GM18502 (cell line): ENCODE data around the gene PLEKHM3.
"Not testable (repeated sequence)": the region's sequence is repeated elsewhere in the genome, so short reads cannot be mapped to it uniquely, and the experiment has no call there.

Experiments used
- ATAC-seq: cut with Tn5 transposase; IDR thresholded peaks from one replicate; pipeline ENCODE4 v1.9.1; 2021; ENCODE audit warnings: mild to moderate bottlenecking; ENCODE audit not compliant: unreplicated experiment, poor library complexity

Gene PLEKHM3

DNA sequence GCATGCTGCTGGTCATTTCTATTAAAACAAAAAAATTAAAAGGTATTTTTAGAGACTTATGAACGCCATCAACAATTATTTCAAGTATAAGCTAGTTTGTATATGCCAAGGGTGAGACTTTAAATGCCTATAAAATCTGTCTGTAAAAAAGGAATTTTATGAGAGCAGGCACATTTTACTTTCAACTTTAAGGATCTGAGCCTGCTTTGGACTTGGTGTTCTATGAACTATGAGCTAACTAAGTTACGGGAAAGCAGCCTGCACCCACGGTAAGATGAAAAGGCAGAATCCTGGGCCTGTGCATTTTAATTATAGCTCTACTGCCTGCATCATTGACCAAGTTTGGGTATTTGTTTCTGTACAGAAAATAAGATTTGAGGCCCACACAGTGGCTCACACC lies 95.4 kb downstream of the PLEKHM3 start:
- ATAC-seq = no peak

DNA sequence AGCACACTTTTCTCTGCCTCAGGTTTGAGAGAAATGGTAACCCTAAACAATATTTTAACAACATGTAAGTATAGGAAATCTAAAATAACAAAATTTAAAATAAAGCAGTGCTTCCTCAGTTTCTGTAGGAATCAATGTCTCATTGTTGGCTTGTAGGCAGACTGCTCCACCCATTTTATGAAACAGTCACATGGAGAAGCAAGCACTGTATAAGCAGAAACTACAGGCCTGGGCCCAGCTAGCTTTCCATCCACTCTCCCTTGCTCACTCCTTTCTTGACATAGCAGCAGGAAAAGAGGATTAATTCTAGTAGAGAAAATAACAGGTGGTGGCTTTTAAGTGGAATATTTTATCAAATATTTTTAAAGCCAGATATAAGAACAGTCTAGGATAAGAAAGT lies 97.2 kb downstream of the PLEKHM3 start:
- ATAC-seq = no peak

DNA sequence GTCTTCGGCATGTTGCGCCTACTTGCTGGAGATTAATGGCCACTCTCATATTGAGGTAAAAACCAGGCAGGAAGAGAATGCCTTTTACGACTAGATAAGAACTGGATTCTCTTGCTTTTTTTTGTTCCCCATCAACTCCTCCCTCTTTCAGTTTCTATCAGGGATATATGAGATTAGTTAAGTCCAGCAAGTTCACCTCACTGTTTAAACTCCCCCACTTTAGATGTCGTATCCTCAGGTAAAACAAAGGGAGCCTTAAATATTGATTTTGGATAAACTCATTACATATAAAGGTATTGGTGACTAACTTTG lies 98.4 kb downstream of the PLEKHM3 start:
- ATAC-seq = no peak

DNA sequence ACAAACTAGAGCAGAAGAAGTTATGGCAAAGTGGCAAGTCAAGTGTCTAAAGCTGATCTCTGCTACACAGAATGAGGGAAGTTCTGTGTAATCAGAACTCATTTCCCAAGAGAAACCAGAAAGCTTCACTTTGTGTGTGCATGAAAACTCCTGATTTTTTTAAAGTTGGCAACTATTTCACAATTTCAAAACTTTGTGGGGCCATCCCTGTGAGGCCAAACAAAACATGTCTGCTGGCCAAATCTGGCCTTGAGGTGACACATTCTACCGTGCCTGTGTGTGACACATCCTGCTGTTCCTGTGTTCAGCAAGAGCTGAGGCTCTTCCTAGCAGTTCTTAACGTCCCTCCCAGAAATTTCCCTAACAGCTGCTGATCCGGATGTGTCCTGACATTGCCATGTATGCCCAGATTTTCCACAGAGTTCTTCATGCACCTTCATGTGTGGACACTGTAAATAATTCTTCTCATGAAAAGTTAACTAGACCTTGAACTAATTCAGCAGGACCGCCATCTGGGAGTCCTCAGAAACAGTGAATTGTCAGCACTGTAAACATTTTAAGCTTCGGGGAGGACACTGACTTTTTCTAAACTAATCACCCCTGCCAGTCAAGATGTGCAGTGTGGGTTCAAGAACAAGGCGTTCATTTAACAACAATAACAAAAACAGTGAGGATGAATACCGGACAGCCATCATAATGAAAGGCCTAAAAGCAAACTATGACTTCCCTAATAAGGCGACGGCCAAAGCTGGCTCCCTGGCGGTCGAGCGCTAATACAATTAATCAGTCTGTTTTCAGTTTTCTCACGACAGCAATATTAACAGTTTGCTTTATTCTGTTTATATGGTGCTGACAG lies 99.0 kb downstream of the PLEKHM3 start:
- no peak for ATAC-seq

DNA sequence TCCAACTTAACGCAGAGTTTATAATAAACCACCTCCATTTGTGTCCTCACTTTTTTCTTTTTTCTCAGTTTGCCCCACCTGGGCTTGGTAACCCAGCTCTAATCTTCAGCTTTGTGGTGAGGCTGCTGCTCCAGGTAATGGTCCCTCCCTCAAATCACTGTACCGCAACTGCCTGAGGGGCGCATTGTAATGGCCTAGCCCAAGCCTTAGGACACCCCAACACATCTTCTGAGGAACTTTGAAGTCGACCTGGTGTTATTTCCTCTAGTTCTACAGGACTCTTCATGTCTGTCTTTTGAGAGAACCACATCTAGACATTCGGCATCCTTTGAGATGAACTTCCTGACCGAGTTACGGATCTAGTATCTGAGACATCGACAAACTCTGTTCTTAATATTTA lies 99.7 kb downstream of the PLEKHM3 start:
- no peak for ATAC-seq

DNA sequence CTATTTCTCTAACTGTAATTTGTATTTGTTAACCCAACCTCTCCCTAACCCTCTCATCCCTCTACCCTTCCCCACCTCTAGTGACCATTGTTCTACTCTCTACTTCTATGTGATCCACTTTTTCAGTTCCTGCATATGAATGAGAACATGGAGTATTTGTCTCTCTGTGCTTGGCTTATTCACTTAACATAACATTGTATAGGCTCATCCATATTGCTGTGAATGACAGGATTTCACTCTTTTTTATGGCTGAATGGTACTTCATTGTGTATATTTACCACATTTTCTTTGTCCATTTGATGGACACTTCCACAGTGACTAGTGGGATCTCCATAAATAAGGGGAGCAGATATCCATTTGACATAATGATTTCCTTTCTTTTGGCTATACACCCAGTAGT lies 103.7 kb downstream of the PLEKHM3 start:
- ATAC-seq = no peak

DNA sequence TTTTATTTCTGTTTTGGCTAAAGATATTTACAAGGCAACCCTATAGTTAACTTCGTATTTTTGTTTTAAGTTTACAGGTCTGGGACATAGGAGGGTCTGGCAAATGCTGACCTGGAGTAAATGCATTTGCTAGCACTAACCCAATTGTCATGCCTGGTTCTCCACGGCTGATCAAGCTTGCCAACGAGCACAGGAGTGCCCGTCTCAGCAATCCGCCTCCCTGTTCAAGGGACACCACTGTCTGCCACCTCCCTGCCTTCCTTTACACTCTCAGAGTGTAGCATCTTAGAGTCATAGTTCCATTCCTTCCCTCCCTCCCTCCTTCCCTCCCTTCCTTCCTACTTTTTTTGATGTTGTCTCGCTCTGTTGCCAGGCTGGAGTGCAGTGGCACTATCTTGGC lies 104.6 kb downstream of the PLEKHM3 start:
- ATAC-seq = no peak

DNA sequence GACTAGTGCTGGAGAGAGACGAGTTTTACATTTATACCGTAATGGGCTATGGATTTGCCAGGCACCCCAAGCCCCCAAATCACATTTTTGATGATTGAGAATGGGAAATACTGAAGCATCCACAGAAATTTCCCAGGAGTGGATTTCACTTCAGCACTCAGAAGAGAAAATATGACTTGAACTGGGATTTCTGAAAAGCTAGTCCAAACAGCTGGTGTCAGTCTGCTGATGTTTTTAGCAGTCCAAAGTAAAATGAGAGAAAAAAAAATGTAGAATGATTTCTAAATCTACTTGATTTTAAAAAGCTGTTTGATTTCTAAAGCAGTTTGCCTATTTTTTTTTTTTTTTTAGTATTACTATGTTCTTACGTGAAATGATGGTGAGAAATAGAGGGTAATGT lies 105.0 kb downstream of the PLEKHM3 start:
- no peak for ATAC-seq

DNA sequence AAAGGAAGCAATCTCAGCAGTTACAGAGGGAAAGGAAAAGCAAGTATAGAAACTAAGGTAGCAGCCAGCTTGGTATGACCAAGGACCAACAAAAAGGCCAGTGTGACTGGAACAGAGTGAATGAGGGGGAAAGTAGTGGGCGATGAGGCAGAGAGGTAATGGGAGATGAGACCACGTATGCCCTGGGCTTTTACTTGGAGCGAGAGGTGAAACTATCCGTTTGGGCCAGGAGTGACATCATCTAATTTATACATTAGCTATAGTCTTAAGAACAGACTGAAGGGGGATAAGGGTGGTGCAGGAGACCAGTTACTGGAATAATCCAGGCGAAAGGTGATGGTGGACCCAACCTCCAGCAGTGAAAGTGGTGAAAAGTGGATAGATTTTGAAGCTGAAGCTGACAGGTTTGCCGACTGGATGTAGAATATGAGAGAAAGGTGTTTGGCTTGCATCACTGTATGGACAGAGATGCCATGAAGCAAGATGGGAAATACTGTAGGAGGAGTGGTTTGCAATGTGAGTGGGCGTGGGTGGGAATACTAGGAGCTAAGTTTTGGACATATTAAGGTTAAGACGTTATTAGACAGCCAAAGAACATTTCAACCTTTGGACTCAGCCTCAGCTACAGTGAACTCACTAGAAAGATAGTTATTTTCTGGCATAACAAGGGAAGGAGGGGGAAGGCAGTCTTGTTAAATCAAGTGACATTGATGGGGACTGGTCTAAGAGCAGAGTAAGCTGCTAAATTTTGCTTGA lies 106.0 kb downstream of the PLEKHM3 start:
- no peak for ATAC-seq

DNA sequence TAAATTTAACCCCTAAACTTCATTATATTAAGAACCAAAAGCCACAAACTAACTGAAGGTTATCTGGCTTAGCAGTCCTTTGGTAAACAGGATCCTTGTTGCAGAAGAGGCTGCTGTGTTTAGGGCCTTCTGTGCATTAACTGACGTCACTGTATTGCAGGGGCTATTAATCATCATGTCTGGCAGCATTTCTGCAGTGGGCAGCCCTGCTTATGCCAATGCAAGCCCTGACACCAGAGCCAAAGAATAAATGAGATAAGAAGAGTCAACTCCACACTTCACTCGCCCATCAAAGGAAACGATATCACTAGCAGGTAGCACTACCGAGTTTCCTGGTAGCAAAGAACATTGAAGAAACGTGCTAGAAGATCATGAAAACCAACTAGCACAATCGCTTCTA lies 110.6 kb downstream of the PLEKHM3 start:
- ATAC-seq = no peak

DNA sequence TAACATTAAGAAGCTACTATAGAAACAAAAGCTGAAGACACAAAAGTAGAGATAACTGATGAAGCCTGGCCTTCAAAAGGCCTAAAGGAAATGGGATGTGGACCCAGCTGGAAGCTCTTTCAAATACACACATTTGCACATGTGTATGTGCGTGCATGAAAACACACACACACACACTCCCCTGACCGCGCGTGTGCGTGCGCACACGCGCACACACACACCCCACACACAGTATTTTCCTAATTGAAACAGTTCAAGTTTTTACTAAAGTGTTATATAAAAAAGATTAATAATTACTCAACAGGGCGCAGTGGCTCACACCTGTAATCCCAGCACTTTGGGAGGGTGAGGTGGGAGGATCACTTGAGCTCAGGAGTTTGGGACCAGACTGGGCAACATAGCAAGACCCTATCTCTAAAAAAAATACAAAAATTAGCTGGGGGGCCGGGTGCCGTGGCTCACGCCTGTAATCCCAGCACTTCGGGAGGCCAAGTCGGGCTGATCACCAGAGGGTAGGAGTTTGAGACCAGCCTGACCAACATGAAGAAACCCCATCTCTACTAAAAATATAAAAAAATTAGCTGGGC lies 111.5 kb downstream of the PLEKHM3 start:
- ATAC-seq = no peak

DNA sequence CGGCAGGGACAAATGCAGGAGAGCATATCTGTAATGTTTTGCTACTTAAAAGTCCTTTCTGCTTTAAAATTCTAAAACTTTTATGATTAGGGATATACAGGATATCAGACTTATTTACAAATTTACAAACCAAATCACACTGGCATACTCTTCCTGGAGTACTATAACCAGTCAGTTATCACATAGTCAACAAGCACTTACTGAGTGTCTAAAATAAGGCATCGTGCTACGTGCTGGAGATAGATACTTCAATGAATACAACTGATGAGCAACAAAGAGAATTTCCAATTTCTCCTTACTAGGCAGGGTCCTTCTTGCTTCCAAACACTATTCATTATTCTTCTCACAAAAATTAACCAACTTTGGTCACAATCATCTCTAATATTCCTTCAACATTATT lies 113.5 kb downstream of the PLEKHM3 start:
- no peak for ATAC-seq

DNA sequence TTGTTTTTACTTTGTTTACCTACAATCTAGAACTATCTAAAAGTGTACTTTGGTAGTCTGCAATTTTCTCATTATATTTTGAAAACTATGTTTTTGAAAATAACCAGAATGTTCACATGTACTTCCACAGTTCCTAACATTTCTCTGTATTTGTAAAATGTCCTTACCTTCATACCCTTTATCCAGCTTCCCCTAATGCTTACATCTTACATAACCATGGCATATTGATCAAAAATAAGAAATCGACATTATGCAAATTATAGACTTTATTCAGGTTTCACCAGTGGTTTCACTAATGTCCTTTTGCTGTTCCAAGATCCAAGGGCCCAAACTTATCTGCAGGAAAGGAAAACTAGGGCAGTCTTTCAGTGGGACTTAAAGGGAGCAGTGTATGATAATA lies 114.1 kb downstream of the PLEKHM3 start:
- ATAC-seq = no peak

DNA sequence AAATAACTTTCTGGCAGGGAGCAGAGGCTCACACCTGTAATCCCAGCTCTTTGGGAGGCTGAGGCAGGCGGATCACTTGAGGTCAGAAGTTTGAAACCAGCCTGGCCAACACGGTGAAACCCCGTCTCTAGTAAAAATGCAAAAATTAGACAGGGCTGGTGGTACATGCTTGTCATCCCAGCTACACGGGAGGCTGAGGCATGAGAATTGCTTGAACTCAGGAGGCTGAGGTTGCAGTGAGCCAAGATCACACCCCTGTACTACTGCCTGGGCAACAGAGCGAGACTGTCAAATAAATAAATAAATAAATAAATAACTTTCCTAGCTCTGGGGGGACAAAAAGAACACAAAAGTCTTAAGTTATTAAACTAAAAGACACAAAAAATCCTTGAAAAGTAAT lies 118.8 kb downstream of the PLEKHM3 start:
- ATAC-seq = not testable (repeated sequence)

DNA sequence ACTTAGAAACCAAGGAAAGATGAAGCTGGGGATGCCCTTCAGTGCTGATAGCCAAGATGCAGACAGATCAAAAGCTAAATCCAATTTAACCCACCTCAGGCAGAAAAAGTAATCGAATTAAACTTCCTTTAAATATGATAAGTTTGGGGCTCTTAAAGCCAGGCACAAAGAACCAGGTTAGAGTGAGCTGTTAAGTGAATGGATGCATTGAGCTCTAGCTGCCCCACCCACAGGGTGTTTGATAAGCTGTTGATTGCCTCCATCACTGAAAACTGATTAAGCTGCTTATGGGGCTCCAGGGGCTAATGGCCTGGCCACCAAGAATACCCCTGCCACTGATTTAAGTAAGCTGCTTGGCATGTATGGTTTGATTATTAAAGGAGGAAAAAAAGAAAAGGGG lies 119.8 kb downstream of the PLEKHM3 start:
- no peak for ATAC-seq

DNA sequence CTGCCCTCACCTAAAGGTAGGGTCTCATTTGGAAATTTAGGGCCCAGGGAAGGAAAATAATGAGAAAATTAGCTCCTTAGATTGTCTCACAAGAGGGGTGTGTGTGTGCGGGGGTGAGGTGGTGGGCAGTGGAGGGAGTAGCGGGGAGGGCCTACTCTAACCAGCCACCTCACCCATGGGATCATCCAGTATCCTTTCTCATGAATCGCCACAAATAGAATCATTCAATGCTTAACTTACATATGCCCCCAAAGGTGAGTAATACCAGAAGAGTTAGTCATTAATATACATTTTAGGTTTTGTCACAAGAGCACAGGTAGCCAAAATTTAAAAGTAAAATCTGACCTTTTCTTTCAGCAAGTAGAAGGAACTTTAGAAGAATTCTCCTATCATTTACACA lies 122.1 kb downstream of the PLEKHM3 start:
- no peak for ATAC-seq

DNA sequence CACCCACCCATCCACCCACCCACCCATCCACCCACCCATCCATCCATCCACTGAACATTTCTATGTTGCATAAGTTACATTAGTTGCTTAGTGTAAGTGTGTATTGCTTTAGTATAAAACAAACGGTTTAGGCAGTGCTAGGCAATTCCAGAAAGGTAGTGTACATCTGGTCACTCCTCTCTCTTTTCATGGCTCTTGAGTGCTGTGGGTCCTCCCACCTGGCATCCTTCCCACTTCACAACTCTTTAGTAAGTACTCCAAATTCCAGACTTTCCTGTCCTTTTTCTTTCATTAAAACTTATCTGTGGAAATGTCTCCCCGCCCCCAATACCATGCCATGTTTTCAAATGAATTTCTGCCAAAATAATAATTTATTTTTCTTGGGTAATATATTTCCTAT lies 122.5 kb downstream of the PLEKHM3 start:
- no peak for ATAC-seq

DNA sequence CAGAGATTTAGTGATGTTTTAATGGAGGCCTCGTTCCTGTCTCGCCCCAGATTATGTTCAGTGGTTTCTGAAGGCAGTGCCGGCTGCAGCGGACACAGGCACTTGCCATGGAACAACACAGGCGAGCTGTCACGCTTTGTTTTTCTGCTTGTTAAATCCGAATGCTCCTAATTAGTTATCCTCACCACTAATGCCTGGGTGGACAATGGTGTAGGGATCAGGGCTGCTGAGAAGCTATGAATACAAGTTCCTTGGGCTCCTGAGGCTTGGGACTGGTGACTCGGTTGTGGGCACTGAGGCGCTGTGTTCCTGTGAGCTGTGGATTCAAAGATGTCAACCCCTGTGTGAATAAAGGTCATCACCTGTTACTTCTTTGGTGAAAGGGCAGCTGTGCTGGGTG lies 123.5 kb downstream of the PLEKHM3 start:
- ATAC-seq = no peak

DNA sequence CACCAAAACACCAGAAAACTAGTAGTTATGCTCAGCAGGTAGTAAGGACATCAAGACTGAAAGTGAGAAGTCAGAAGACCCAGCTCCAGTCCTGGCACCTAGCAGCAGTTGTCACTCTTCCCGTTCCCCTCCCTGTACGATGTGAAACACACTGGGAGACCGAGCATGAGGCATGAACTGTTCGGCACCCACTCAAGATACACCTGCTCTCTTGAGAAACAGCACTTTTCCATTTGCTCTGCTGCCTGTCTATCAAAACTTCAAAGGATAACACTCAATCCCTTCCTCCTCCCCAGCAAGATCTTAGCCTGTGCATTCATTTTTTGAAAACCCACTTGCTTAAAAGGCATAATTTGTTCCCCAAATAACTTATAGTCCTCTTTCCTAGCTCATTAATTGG lies 123.9 kb downstream of the PLEKHM3 start:
- ATAC-seq = no peak

DNA sequence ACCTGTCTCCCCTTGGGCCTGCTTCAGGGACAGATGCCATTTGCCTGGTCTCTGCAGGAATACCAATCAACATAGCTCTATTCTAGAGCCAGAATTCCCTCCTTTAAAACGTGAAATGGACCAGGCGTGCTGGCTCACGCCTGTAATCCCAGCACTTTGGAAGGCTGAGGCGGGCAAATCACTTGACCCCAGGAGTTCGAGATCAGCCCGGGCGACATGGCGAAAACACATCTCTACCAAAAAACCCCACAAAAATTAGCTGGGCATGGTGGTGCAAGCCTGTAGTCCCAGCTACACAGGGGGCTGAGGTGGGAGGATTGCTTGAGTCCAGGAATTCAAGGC lies 127.0 kb downstream of the PLEKHM3 start:
- ATAC-seq = no peak

DNA sequence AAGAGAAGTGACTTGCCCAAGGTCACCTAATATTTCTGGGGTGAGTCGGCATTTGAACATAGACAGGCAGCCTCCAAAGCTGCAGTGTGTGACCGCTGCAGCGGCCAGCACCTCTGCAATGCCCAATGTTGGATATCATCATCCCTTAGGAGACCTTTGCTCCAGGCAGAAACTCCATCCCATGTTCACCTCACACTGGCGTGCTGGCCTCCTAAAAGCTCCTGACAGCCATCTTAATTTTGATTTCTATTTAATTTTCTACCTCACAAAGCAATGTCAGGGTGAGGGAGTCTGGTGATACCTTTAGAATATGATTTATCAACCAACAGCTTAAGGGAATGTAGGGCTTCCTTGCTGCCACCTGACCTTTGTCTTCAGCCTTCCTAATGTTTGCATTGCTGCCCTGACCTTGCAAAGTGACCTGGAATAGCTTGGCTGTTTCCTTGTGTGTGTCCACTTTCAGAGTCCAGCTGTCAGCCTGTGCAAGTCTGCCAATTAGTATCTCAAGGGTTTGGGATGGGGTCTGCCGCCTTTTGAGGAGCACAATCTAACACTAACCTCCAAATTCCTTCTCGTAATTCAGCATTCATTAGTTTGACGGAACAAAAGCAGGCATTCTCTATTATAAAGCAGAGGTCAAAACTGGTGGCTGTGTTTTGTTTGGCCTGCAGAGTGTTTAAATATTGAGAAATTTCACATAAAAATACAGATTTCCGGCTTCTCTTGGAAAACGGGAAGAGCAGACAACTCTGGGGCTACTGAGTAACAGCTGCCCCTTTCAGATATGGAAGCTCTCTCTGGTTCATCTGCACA lies 127.6 kb downstream of the PLEKHM3 start:
- no peak for ATAC-seq
